B cell (primary cell): Measurements from ENCODE around the gene ZNF469. TPM values are rescaled to one million over a fixed set of nuclear protein-coding genes. Genes with fewer than 3 reads are reported as not detected.

ENCODE experiments used
- ATAC-seq: fragments of 200-7000 bp; cut with Tn5 transposase; one replicate; pipeline ENCODE4 v1.10.0; 2021; ENCODE audit warnings: low read depth, mild to moderate bottlenecking, moderate number of reproducible peaks, moderate library complexity
- CTCF ChIA-PET: fragments of 350-600 bp; sonication (Branson Sonifier 250); formaldehyde crosslinking; loops from one replicate; lab custom pipeline; 2021; ENCODE audit warnings: antibody characterized with exemption, inconsistent platforms; lab: Charles Lee
- POLR2A ChIA-PET: fragments of 350-600 bp; sonication (Branson Sonifier 250); formaldehyde crosslinking; loops from one replicate; lab custom pipeline; 2021; ENCODE audit warnings: antibody characterized with exemption; lab: Charles Lee
- DNase-seq: peaks from one replicate; pipeline ENCODE4 v3.0.0; 2013
- H2AFZ ChIP-seq: 2 replicates; pipeline ENCODE4 v1.6.1; 2012; ENCODE audit warnings: mild to moderate bottlenecking, low read depth, low read length; ENCODE audit not compliant: insufficient read depth, poor library complexity, severe bottlenecking
- H3K27ac ChIP-seq, 2 donors: 1 replicate in 1 of 2; 2 replicates in 1 of 2; pipeline ENCODE4 v1.5.1; 2012 to 2013; ENCODE audit warnings: low read length in 2 of 2, mild to moderate bottlenecking in 2 of 2, moderate library complexity in 1 of 2
- H3K27me3 ChIP-seq, 4 experiments: fragments of 200-600 bp in 1 of 4; sonication (generic) in 1 of 4; replicated peaks in 1 of 4; 1 replicate in 2 of 4; 2 replicates in 2 of 4; pipeline versions ENCODE4 v1.6.1 to v1.7.0; 2013 to 2016; ENCODE audit warnings: low read length in 3 of 4, mild to moderate bottlenecking in 2 of 4, mixed read lengths in 1 of 4, moderate library complexity in 1 of 4; ENCODE audit not compliant: insufficient read depth in 4 of 4, control insufficient read depth in 3 of 4; ENCODE audit errors: control extremely low read depth in 1 of 4
- H3K36me3 ChIP-seq, 2 experiments: replicated peaks in 1 of 2; 1 replicate in 1 of 2; 2 replicates in 1 of 2; pipeline versions ENCODE4 v1.6.1 to v1.7.1; 2013; ENCODE audit warnings: low read length in 1 of 2; ENCODE audit not compliant: insufficient read depth in 2 of 2, control insufficient read depth in 1 of 2; ENCODE audit errors: control extremely low read depth in 1 of 2, extremely low read depth in 1 of 2
- H3K4me1 ChIP-seq, 2 donors: fragments of 200-600 bp in 1 of 2; sonication (generic) in 1 of 2; 1 replicate in 1 of 2; 2 replicates in 1 of 2; pipeline versions ENCODE4 v1.5.1 to v1.6.1; 2013 to 2017; ENCODE audit warnings: low read length in 2 of 2; ENCODE audit not compliant: control insufficient read depth in 2 of 2, insufficient read depth in 2 of 2
- H3K4me2 ChIP-seq: replicated peaks from 2 replicates; pipeline ENCODE3; 2012; ENCODE audit warnings: mild to moderate bottlenecking, low read depth, low read length; ENCODE audit not compliant: poor library complexity, severe bottlenecking
- H3K4me3 ChIP-seq, 5 experiments: fragments of 200-600 bp in 1 of 5; sonication (generic) in 1 of 5; 1 replicate in 3 of 5; 2 replicates in 2 of 5; pipeline versions ENCODE4 v1.5.1 to v1.7.0; 2011 to 2016; ENCODE audit warnings: low read length in 4 of 5, mild to moderate bottlenecking in 4 of 5, low read depth in 2 of 5, control low read depth in 1 of 5, moderate library complexity in 1 of 5; ENCODE audit not compliant: insufficient read depth in 1 of 5; ENCODE audit errors: control extremely low read depth in 1 of 5, extremely low read depth in 1 of 5
- H3K79me2 ChIP-seq: fragments of 200-600 bp; sonication (generic); one replicate; pipeline ENCODE4 v1.6.0; 2016; ENCODE audit warnings: low read length; ENCODE audit not compliant: control insufficient read depth, insufficient read depth
- H3K9ac ChIP-seq: fragments of 200-600 bp; sonication (generic); 2 replicates; pipeline ENCODE4 v1.6.1; 2017; ENCODE audit warnings: mild to moderate bottlenecking, low read length, moderate library complexity
- H3K9me3 ChIP-seq, 3 donors: one replicate each; pipeline versions ENCODE4 v1.6.1 to v1.7.1; 2013; ENCODE audit warnings: low read length in 2 of 3; ENCODE audit not compliant: control insufficient read depth in 2 of 3, insufficient read depth in 1 of 3; ENCODE audit errors: control extremely low read depth in 1 of 3
- H4K20me1 ChIP-seq: 2 replicates; pipeline ENCODE4 v1.6.0; 2012; ENCODE audit warnings: mild to moderate bottlenecking, low read length; ENCODE audit not compliant: insufficient read depth, control insufficient read depth, poor library complexity, severe bottlenecking
- H3K27ac Mint-ChIP-seq: one replicate; pipeline ENCODE4 v1.8.0; 2021; ENCODE audit warnings: mixed read lengths
- H3K27me3 Mint-ChIP-seq: one replicate; pipeline ENCODE4 v1.8.0; 2021; ENCODE audit warnings: mixed read lengths
- H3K4me1 Mint-ChIP-seq: one replicate; pipeline ENCODE4 v1.8.0; 2021; ENCODE audit warnings: mixed read lengths
- H3K4me3 Mint-ChIP-seq: one replicate; pipeline ENCODE4 v1.8.0; 2021; ENCODE audit warnings: mixed read lengths
- H3K9me3 Mint-ChIP-seq: one replicate; pipeline ENCODE4 v1.8.0; 2022; ENCODE audit warnings: mixed read lengths; ENCODE audit not compliant: insufficient read depth
- CTCF ChIP-seq: fragments of 200-600 bp; IDR thresholded peaks from one replicate; pipeline ENCODE4 v1.8.0; 2022; ENCODE audit warnings: antibody characterized with exemption, mild to moderate bottlenecking
- EZH2 ChIP-seq: IDR thresholded peaks from 2 replicates; pipeline ENCODE4 v1.6.1; 2012; ENCODE audit warnings: borderline replicate concordance, low read depth, mild to moderate bottlenecking, moderate library complexity, low read length; ENCODE audit not compliant: insufficient read depth, poor library complexity, severe bottlenecking
- WGBS: methylation state at CpG from one replicate; pipeline ENCODE4 v1.1.5; 2013; ENCODE audit warnings: missing lambda C conversion rate; ENCODE audit not compliant: insufficient coverage; 5-methylcytosine and 5-hydroxymethylcytosine counted together
- intact Hi-C: fragments of 100-400 bp; cut with micrococcal nuclease; formaldehyde crosslinking; loops from one replicate; pipeline ENCODE4 v1.10.0; 2022
- polyA plus RNA-seq: library from polyadenylated mRNA; depleted of rRNA; stranded (reverse); fragments of >200 nt; gene quantifications from 2 replicates; pipeline ENCODE4 v1.2.3, GENCODE V29; 2012
- total RNA-seq, 2 donors: library from RNA; stranded (reverse); fragments of 120-200 nt in 1 of 2; gene quantifications; 1 replicate in 1 of 2; 2 replicates in 1 of 2; pipeline versions ENCODE4 v1.2.3 to v1.2.4, GENCODE V29; 2013 to 2022

The ZNF469 gene
- total and polyA plus RNA-seq, 2 donors (not counting 1 experiment from before 2014, with no cell fraction given) = 0.25 to 5.9 TPM

GRCh38 chr16:88406096-88407041 is 23.6 kb downstream of the ZNF469 start:
- Histone ChIP-seq H3K36me3 (no peaks in the 10 kb centered on the region), H3K79me2 (no peaks in the 10 kb centered on the region), H3K4me1 (no peaks in the 10 kb centered on the region), H2AFZ (no peak overlapping the region), H3K4me3 (no peak overlapping the region), H3K9ac (no peak overlapping the region), H4K20me1 (no peaks in the 10 kb centered on the region), H3K27me3 (peaks cover 0 to 2% (median 0%) of the 10 kb centered on the region in 4 experiments), H3K4me2 (no peak overlapping the region), H3K9me3 (peaks cover 0 to 3% (median 0%) of the 10 kb centered on the region in 3 donors), H3K27ac (no peak overlapping the region)
- DNase-seq (no peak), ATAC-seq (no peak)
- H3K4me3 Mint-ChIP-seq = no peak overlapping the region
- H3K27ac Mint-ChIP-seq = no peak overlapping the region
- intact Hi-C loops = no loop called here
- 87% methylated on average over 38 of the region's 39 CpGs for WGBS
- TF ChIP-seq CTCF = no peak
- TF ChIP-seq EZH2 = no peak
- ChIA-PET POLR2A (no interaction called here), CTCF (no interaction called here)
- H3K9me3 Mint-ChIP-seq = no peaks in the 10 kb centered on the region
- peaks cover 4% of the 10 kb centered on the region for H3K27me3 Mint-ChIP-seq
- H3K4me1 Mint-ChIP-seq = peaks cover 4% of the 10 kb centered on the region

DNA sequence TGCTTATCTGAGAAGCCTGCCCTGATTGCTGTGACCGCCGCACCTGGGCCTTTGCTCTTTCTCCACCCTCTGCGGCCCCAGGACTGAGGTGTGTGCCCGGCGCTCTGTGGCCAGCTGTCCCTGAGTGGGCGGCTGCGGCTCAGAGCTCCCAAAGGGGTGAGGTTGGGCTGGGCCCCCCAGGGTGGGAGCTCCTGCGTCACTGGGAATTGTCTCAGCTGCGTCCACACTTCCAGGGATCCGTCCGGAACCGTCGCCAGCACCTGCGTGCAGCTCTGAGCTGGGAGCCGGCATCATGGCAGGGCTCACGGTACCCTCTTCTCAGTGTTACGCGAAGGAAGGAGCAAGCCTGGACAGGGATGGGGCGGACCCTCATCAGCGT is 24.3 kb downstream of the ZNF469 start:
- Histone ChIP-seq H2AFZ (no peak overlapping the region), H4K20me1 (no peaks in the 10 kb centered on the region), H3K9me3 (peaks cover 0 to 3% (median 0%) of the 10 kb centered on the region in 3 donors), H3K27ac (no peak overlapping the region), H3K36me3 (no peaks in the 10 kb centered on the region), H3K27me3 (peaks cover 0 to 2% (median 0%) of the 10 kb centered on the region in 4 experiments), H3K4me2 (no peak overlapping the region), H3K79me2 (no peaks in the 10 kb centered on the region), H3K9ac (no peak overlapping the region), H3K4me3 (no peak overlapping the region), H3K4me1 (no peaks in the 10 kb centered on the region)
- DNase-seq (no peak), ATAC-seq (no peak)
- ChIA-PET CTCF (no interaction called here), POLR2A (no interaction called here)
- no peak for TF ChIP-seq EZH2
- no peak for TF ChIP-seq CTCF
- H3K9me3 Mint-ChIP-seq = no peaks in the 10 kb centered on the region
- no peak overlapping the region for H3K4me3 Mint-ChIP-seq
- peaks cover 4% of the 10 kb centered on the region for H3K4me1 Mint-ChIP-seq
- WGBS = 95% methylated on average over 18 of the region's 20 CpGs
- no peak overlapping the region for H3K27ac Mint-ChIP-seq
- intact Hi-C loops = no loop called here
- peaks cover 4% of the 10 kb centered on the region for H3K27me3 Mint-ChIP-seq
